SU-DHL-6 (cell line): Measurements from ENCODE around the gene PTPRN2.

Source experiments
- H2AFZ ChIP-seq: fragments of 200-600 bp; sonication (generic); 2 replicates; pipeline ENCODE4 v1.6.1; 2014; ENCODE audit warnings: low read depth, mild to moderate bottlenecking, moderate library complexity, mixed read lengths, antibody characterized with exemption, low read length; ENCODE audit not compliant: severe bottlenecking
- H3F3A ChIP-seq: fragments of 200-600 bp; shearing (Covaris generic); 2 replicates; pipeline ENCODE4 v1.6.0; 2016; ENCODE audit warnings: antibody characterized with exemption, mild to moderate bottlenecking; ENCODE audit not compliant: insufficient read depth
- H3K27ac ChIP-seq: fragments of 200-600 bp; sonication (generic); 2 replicates; pipeline ENCODE4 v1.5.1; 2016; ENCODE audit warnings: low read depth, mild to moderate bottlenecking, low read length, moderate library complexity, mixed read lengths
- H3K27me3 ChIP-seq: fragments of 200-600 bp; sonication (generic), shearing (Covaris generic); 2 replicates; pipeline ENCODE4 v1.6.0; 2014; ENCODE audit warnings: mild to moderate bottlenecking, low read length
- H3K36me3 ChIP-seq: fragments of 200-600 bp; sonication (generic); 2 replicates; pipeline ENCODE4 v1.6.1; 2014; ENCODE audit warnings: mild to moderate bottlenecking, low read length, mixed read lengths
- H3K4me2 ChIP-seq: fragments of 300-600, 200-600 bp; shearing (Covaris generic), sonication (generic); 2 replicates; pipeline ENCODE4 v1.6.0; 2014; ENCODE audit warnings: low read length, low read depth, mild to moderate bottlenecking; ENCODE audit not compliant: poor library complexity, severe bottlenecking
- H3K4me3 ChIP-seq: fragments of 200-600 bp; sonication (generic); 2 replicates; pipeline ENCODE4 v1.5.1; 2014; ENCODE audit warnings: antibody characterized with exemption, low read length, mild to moderate bottlenecking, mixed read lengths; ENCODE audit not compliant: insufficient read depth, poor library complexity, severe bottlenecking
- H3K79me2 ChIP-seq: fragments of 200-600 bp; sonication (generic); 2 replicates; pipeline ENCODE4 v1.6.1; 2014; ENCODE audit warnings: mild to moderate bottlenecking, low read length, moderate library complexity; ENCODE audit not compliant: insufficient read depth
- H3K9ac ChIP-seq: fragments of 200-600 bp; sonication (generic); 2 replicates; pipeline ENCODE4 v1.7.0; 2014; ENCODE audit warnings: mild to moderate bottlenecking, low read length
- H3K9me2 ChIP-seq: fragments of 200-600 bp; sonication (generic); replicated peaks from 2 replicates; pipeline ENCODE4 v1.6.1; 2014; ENCODE audit warnings: low read length; ENCODE audit not compliant: insufficient read depth
- H3K9me3 ChIP-seq: fragments of 200-600 bp; sonication (generic); 2 replicates; pipeline ENCODE4 v1.6.1; 2014; ENCODE audit warnings: low read length, mixed read lengths; ENCODE audit not compliant: insufficient read depth
- H4K20me1 ChIP-seq: fragments of 200-600 bp; sonication (generic); 2 replicates; pipeline ENCODE4 v1.6.1; 2014; ENCODE audit warnings: low read depth, mild to moderate bottlenecking, antibody characterized with exemption, low read length, moderate library complexity, mixed read lengths
- EZH2phosphoT487 ChIP-seq: fragments of 200-600 bp; sonication (generic), shearing (Covaris generic); conservative IDR thresholded peaks from 2 replicates; pipeline ENCODE4 v1.6.1; 2018; ENCODE audit warnings: mild to moderate bottlenecking, antibody characterized with exemption, low read length, moderate library complexity, mixed read lengths
- TF ChIP-seq, protein P1 (sequence below): fragments of 200-600 bp; sonication (generic); IDR thresholded peaks from one replicate; pipeline ENCODE4 v1.5.1; 2017; ENCODE audit warnings: antibody characterized with exemption, mild to moderate bottlenecking, low read length, moderate library complexity; ENCODE audit not compliant: insufficient read depth, poor library complexity, severe bottlenecking

Gene PTPRN2

DNA sequence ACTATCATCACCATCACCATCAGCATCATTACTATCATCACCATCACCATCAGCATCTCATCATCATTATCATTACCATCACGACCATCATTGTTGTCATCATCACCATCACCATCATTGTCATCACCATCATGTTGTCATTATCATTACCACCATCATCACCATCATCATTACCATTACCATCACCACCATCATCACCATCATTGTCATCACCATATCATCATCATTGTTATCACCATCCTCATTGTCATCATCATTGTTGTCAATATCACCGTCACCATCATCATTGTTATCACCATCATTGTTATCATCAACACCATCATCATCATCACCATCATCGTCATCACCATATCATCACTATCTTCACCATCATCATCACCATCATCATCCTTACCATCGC lies 124.3 kb downstream of the PTPRN2 start:
- TF ChIP-seq, protein P1, sequence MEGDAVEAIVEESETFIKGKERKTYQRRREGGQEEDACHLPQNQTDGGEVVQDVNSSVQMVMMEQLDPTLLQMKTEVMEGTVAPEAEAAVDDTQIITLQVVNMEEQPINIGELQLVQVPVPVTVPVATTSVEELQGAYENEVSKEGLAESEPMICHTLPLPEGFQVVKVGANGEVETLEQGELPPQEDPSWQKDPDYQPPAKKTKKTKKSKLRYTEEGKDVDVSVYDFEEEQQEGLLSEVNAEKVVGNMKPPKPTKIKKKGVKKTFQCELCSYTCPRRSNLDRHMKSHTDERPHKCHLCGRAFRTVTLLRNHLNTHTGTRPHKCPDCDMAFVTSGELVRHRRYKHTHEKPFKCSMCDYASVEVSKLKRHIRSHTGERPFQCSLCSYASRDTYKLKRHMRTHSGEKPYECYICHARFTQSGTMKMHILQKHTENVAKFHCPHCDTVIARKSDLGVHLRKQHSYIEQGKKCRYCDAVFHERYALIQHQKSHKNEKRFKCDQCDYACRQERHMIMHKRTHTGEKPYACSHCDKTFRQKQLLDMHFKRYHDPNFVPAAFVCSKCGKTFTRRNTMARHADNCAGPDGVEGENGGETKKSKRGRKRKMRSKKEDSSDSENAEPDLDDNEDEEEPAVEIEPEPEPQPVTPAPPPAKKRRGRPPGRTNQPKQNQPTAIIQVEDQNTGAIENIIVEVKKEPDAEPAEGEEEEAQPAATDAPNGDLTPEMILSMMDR: no peak
- TF ChIP-seq EZH2phosphoT487: no peak
- H3K79me2 ChIP-seq: no peaks in the 10 kb centered on the region
- no peak overlapping the region for H3K9ac ChIP-seq
- H3K27me3 ChIP-seq: no peaks in the 10 kb centered on the region
- H3K9me2 ChIP-seq: no peaks in the 10 kb centered on the region
- no peak overlapping the region for H3K4me2 ChIP-seq
- no peaks in the 10 kb centered on the region for H3K9me3 ChIP-seq
- no peak overlapping the region for H2AFZ ChIP-seq
- H3F3A ChIP-seq: no peaks in the 10 kb centered on the region
- no peak overlapping the region for H3K4me3 ChIP-seq
- no peaks in the 10 kb centered on the region for H3K36me3 ChIP-seq
- no peak overlapping the region for H3K27ac ChIP-seq
- H4K20me1 ChIP-seq: no peaks in the 10 kb centered on the region

- Histone ChIP-seq H3K4me3 (no peak overlapping the region), H3K36me3 (no peaks in the 10 kb centered on the region), H3K4me2 (no peak overlapping the region), H3K79me2 (no peaks in the 10 kb centered on the region), H3K27ac (no peak overlapping the region), H2AFZ (no peak overlapping the region), H3K9me2 (no peaks in the 10 kb centered on the region), H3K27me3 (no peaks in the 10 kb centered on the region), H3K9ac (no peak overlapping the region), H3F3A (no peaks in the 10 kb centered on the region), H3K9me3 (no peaks in the 10 kb centered on the region), H4K20me1 (no peaks in the 10 kb centered on the region)
- TF ChIP-seq, protein P1: no peak
- TF ChIP-seq EZH2phosphoT487: no peak
These were observed 125.8 kb downstream of the PTPRN2 start for GRCh38 chr7:158461824-158462223.

- H3K27ac ChIP-seq: no peak overlapping the region
- no peaks in the 10 kb centered on the region for H3F3A ChIP-seq
- no peak overlapping the region for H3K4me3 ChIP-seq
- H3K9me3 ChIP-seq: no peaks in the 10 kb centered on the region
- H3K9me2 ChIP-seq: no peaks in the 10 kb centered on the region
- H3K4me2 ChIP-seq: no peak overlapping the region
- no peaks in the 10 kb centered on the region for H3K36me3 ChIP-seq
- H3K79me2 ChIP-seq: no peaks in the 10 kb centered on the region
- TF ChIP-seq EZH2phosphoT487: no peak
- TF ChIP-seq, protein P1: no peak
- no peak overlapping the region for H2AFZ ChIP-seq
- no peak overlapping the region for H3K9ac ChIP-seq
- H4K20me1 ChIP-seq: no peaks in the 10 kb centered on the region
- no peaks in the 10 kb centered on the region for H3K27me3 ChIP-seq
These were observed 127.0 kb downstream of the PTPRN2 start for GRCh38 chr7:158460665-158461064.

DNA sequence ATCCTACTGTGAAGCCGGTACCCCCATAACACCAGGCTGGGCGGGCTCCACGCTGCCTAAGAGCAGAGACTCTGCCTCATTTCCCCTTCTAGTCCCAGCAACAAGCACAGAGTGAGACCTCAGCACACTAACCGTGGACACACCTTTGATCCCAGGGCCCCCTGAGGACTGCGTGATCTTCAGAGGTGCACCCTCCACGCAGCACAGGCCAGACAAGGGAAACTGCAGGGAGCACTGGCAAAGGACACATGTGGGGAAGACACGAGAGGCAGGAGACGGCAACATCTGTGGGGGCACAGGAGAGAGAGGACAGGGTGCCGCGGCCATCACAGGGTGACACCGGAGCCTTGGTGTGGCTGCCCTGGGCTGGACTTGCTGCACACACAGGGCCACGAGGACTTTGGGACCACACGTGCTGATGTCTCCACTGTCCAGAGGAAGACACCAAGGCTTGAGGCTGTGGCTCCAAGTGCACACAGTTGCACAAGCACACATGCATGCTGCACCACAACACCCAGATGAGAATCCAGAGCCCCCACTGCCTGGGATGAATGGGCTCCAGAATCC lies 128.8 kb downstream of the PTPRN2 start:
- Histone ChIP-seq H3K9me2 (no peaks in the 10 kb centered on the region), H3K9ac (no peak overlapping the region), H3K27me3 (no peaks in the 10 kb centered on the region), H3K36me3 (no peaks in the 10 kb centered on the region), H3K4me3 (no peak overlapping the region), H3F3A (no peaks in the 10 kb centered on the region), H4K20me1 (no peaks in the 10 kb centered on the region), H3K79me2 (no peaks in the 10 kb centered on the region), H3K27ac (no peak overlapping the region), H2AFZ (no peak overlapping the region), H3K4me2 (no peak overlapping the region), H3K9me3 (no peaks in the 10 kb centered on the region)
- no peak for TF ChIP-seq EZH2phosphoT487
- TF ChIP-seq, protein P1: no peak
